NCI-H226 (cell line): ENCODE measurements around the gene GOLPH3.

ENCODE experiments used
- DNase-seq: peaks from one replicate; pipeline ENCODE4 v3.0.0-alpha.2; 2015

Gene GOLPH3

GRCh38 chr5:32170303-32171151 is 3.6 kb downstream of the GOLPH3 start:
- peak; percentile 36 for DNase-seq

- DNase-seq = no peak
Observed at GRCh38 chr5:32168460-32169033, 5.6 kb downstream of the GOLPH3 start.

- no peak for DNase-seq
Observed at GRCh38 chr5:32165597-32165996, 8.5 kb downstream of the GOLPH3 start.

- DNase-seq = no peak
Observed at GRCh38 chr5:32163785-32164184, 10.3 kb downstream of the GOLPH3 start.

- DNase-seq = no peak
Observed at GRCh38 chr5:32163053-32163452, 11.1 kb downstream of the GOLPH3 start.

- no peak for DNase-seq
Observed at GRCh38 chr5:32160228-32160627, 13.9 kb downstream of the GOLPH3 start.

GRCh38 chr5:32159328-32160072 is 14.6 kb downstream of the GOLPH3 start:
- no peak for DNase-seq

- no peak for DNase-seq
Observed at GRCh38 chr5:32158679-32158975, 15.5 kb downstream of the GOLPH3 start.

GRCh38 chr5:32157078-32157477 is 17.0 kb downstream of the GOLPH3 start:
- no peak for DNase-seq

GRCh38 chr5:32156635-32157034 is 17.5 kb downstream of the GOLPH3 start:
- no peak for DNase-seq

- DNase-seq = no peak
Observed at GRCh38 chr5:32155211-32155610, 18.9 kb downstream of the GOLPH3 start.

- DNase-seq = no peak
Observed at GRCh38 chr5:32153723-32154122, 20.4 kb downstream of the GOLPH3 start.

- DNase-seq = no peak
Observed at GRCh38 chr5:32151198-32151597, 22.9 kb downstream of the GOLPH3 start.

- no peak for DNase-seq
Observed at GRCh38 chr5:32150366-32150765, 23.8 kb downstream of the GOLPH3 start.

- no peak for DNase-seq
Observed at GRCh38 chr5:32147959-32148358, 26.2 kb downstream of the GOLPH3 start.

- no peak for DNase-seq
Observed at GRCh38 chr5:32147236-32147635, 26.9 kb downstream of the GOLPH3 start.

GRCh38 chr5:32145378-32145777 is 28.7 kb downstream of the GOLPH3 start:
- DNase-seq = no peak

- no peak for DNase-seq
Observed at GRCh38 chr5:32144378-32145207, 29.5 kb downstream of the GOLPH3 start.

GRCh38 chr5:32143617-32144377 is 30.3 kb downstream of the GOLPH3 start:
- no peak for DNase-seq

GRCh38 chr5:32138839-32139493 is 35.2 kb downstream of the GOLPH3 start:
- DNase-seq = no peak

GRCh38 chr5:32136342-32136741 is 37.8 kb downstream of the GOLPH3 start:
- DNase-seq = no peak

GRCh38 chr5:32135086-32135485 is 39.0 kb downstream of the GOLPH3 start:
- DNase-seq = no peak
